Measurements from ENCODE around the gene HBS1L.

HBS1L gene

GRCh38 chr6:135084001-135084915 is 29.6 kb upstream of the HBS1L start:
- FAIRE-seq, result no peak
- DNase-seq (ENCODE audit: insufficient read length, low spot score), result no peak
- TF ChIP-seq POU2F2 (IDR thresholded peaks at IDR 0.05; ENCODE audit: low read depth, low read length) (no peak), PAX5 (IDR thresholded peaks at IDR 0.05; ENCODE audit: insufficient read depth, low read length, severe bottlenecking) (no peak), POLR2A (IDR thresholded peaks at IDR 0.05; ENCODE audit: low read depth, low read length) (no peak), TAF1 (IDR thresholded peaks at IDR 0.05; ENCODE audit: low read depth, low read length) (no peak), SPI1 (IDR thresholded peaks at IDR 0.05; ENCODE audit: low read depth, low read length) (no peak)

GRCh38 chr6:135081966-135082365 is 27.3 kb upstream of the HBS1L start:
- DNase-seq (ENCODE audit: insufficient read length, low spot score) (no peak), FAIRE-seq (no peak)
- TF ChIP-seq POLR2AphosphoS5 (IDR thresholded peaks at IDR 0.05; ENCODE audit: low read depth, low read length), result no peak
- no peak for TF ChIP-seq PAX5 (IDR thresholded peaks at IDR 0.05; ENCODE audit: insufficient read depth, low read length, severe bottlenecking)
- no peak for TF ChIP-seq POU2F2 (IDR thresholded peaks at IDR 0.05; ENCODE audit: low read depth, low read length)
- no peak for TF ChIP-seq TAF1 (IDR thresholded peaks at IDR 0.05; ENCODE audit: low read depth, low read length)
- TF ChIP-seq SPI1 (IDR thresholded peaks at IDR 0.05; ENCODE audit: low read depth, low read length), result no peak
- no peak for TF ChIP-seq POLR2A (IDR thresholded peaks at IDR 0.05; ENCODE audit: low read depth, low read length)

GRCh38 chr6:135075018-135075417 is 20.4 kb upstream of the HBS1L start:
- TF ChIP-seq SPI1 (IDR thresholded peaks at IDR 0.05; ENCODE audit: low read depth, low read length) (no peak), POU2F2 (IDR thresholded peaks at IDR 0.05; ENCODE audit: low read depth, low read length) (no peak), TAF1 (IDR thresholded peaks at IDR 0.05; ENCODE audit: low read depth, low read length) (no peak), PAX5 (IDR thresholded peaks at IDR 0.05; ENCODE audit: insufficient read depth, low read length, severe bottlenecking) (no peak), POLR2AphosphoS5 (IDR thresholded peaks at IDR 0.05; ENCODE audit: low read depth, low read length) (no peak), POLR2A (IDR thresholded peaks at IDR 0.05; ENCODE audit: low read depth, low read length) (no peak)
- DNase-seq (ENCODE audit: insufficient read length, low spot score), result no peak
- no peak for FAIRE-seq

GRCh38 chr6:135073756-135074393 is 19.3 kb upstream of the HBS1L start:
- TF ChIP-seq POLR2AphosphoS5 (IDR thresholded peaks at IDR 0.05; ENCODE audit: low read depth, low read length) (no peak), POU2F2 (IDR thresholded peaks at IDR 0.05; ENCODE audit: low read depth, low read length) (no peak), SPI1 (IDR thresholded peaks at IDR 0.05; ENCODE audit: low read depth, low read length) (no peak), POLR2A (IDR thresholded peaks at IDR 0.05; ENCODE audit: low read depth, low read length) (no peak), TAF1 (IDR thresholded peaks at IDR 0.05; ENCODE audit: low read depth, low read length) (no peak), PAX5 (IDR thresholded peaks at IDR 0.05; ENCODE audit: insufficient read depth, low read length, severe bottlenecking) (no peak)
- FAIRE-seq (no peak), DNase-seq (ENCODE audit: insufficient read length, low spot score) (no peak)

GRCh38 chr6:135073217-135073616 is 18.6 kb upstream of the HBS1L start:
- TF ChIP-seq PAX5 (IDR thresholded peaks at IDR 0.05; ENCODE audit: insufficient read depth, low read length, severe bottlenecking), result no peak
- DNase-seq (ENCODE audit: insufficient read length, low spot score) (no peak), FAIRE-seq (no peak)

GRCh38 chr6:135072753-135073152 is 18.1 kb upstream of the HBS1L start:
- no peak for FAIRE-seq
- TF ChIP-seq TAF1 (IDR thresholded peaks at IDR 0.05; ENCODE audit: low read depth, low read length) (no peak), PAX5 (IDR thresholded peaks at IDR 0.05; ENCODE audit: insufficient read depth, low read length, severe bottlenecking) (no peak), SPI1 (IDR thresholded peaks at IDR 0.05; ENCODE audit: low read depth, low read length) (no peak), POLR2AphosphoS5 (IDR thresholded peaks at IDR 0.05; ENCODE audit: low read depth, low read length) (no peak), POU2F2 (IDR thresholded peaks at IDR 0.05; ENCODE audit: low read depth, low read length) (no peak), POLR2A (IDR thresholded peaks at IDR 0.05; ENCODE audit: low read depth, low read length) (no peak)
- DNase-seq (ENCODE audit: insufficient read length, low spot score), result no peak

- FAIRE-seq (no peak), DNase-seq (ENCODE audit: insufficient read length, low spot score) (no peak)
- TF ChIP-seq TAF1 (IDR thresholded peaks at IDR 0.05; ENCODE audit: low read depth, low read length), result no peak
- TF ChIP-seq POU2F2 (IDR thresholded peaks at IDR 0.05; ENCODE audit: low read depth, low read length), result no peak
- no peak for TF ChIP-seq PAX5 (IDR thresholded peaks at IDR 0.05; ENCODE audit: insufficient read depth, low read length, severe bottlenecking)
- no peak for TF ChIP-seq POLR2A (IDR thresholded peaks at IDR 0.05; ENCODE audit: low read depth, low read length)
These were observed 16.9 kb upstream of the HBS1L start for GRCh38 chr6:135071541-135071940.

- FAIRE-seq, result no peak
- TF ChIP-seq SPI1 (IDR thresholded peaks at IDR 0.05; ENCODE audit: low read depth, low read length) (no peak), TAF1 (IDR thresholded peaks at IDR 0.05; ENCODE audit: low read depth, low read length) (no peak), PAX5 (IDR thresholded peaks at IDR 0.05; ENCODE audit: insufficient read depth, low read length, severe bottlenecking) (no peak), POU2F2 (IDR thresholded peaks at IDR 0.05; ENCODE audit: low read depth, low read length) (no peak), POLR2A (IDR thresholded peaks at IDR 0.05; ENCODE audit: low read depth, low read length) (no peak), POLR2AphosphoS5 (IDR thresholded peaks at IDR 0.05; ENCODE audit: low read depth, low read length) (no peak)
- no peak for DNase-seq (ENCODE audit: insufficient read length, low spot score)
These were observed 13.3 kb upstream of the HBS1L start for GRCh38 chr6:135067911-135068310.

GRCh38 chr6:135066806-135067205 is 12.2 kb upstream of the HBS1L start:
- DNase-seq (ENCODE audit: insufficient read length, low spot score) (no peak), FAIRE-seq (no peak)
- TF ChIP-seq TAF1 (IDR thresholded peaks at IDR 0.05; ENCODE audit: low read depth, low read length) (no peak), SPI1 (IDR thresholded peaks at IDR 0.05; ENCODE audit: low read depth, low read length) (peak; percentile 81), PAX5 (IDR thresholded peaks at IDR 0.05; ENCODE audit: insufficient read depth, low read length, severe bottlenecking) (no peak), POU2F2 (IDR thresholded peaks at IDR 0.05; ENCODE audit: low read depth, low read length) (no peak), POLR2AphosphoS5 (IDR thresholded peaks at IDR 0.05; ENCODE audit: low read depth, low read length) (no peak)
